ENCODE measurements around the gene GLI3.

GLI3 gene

DNA sequence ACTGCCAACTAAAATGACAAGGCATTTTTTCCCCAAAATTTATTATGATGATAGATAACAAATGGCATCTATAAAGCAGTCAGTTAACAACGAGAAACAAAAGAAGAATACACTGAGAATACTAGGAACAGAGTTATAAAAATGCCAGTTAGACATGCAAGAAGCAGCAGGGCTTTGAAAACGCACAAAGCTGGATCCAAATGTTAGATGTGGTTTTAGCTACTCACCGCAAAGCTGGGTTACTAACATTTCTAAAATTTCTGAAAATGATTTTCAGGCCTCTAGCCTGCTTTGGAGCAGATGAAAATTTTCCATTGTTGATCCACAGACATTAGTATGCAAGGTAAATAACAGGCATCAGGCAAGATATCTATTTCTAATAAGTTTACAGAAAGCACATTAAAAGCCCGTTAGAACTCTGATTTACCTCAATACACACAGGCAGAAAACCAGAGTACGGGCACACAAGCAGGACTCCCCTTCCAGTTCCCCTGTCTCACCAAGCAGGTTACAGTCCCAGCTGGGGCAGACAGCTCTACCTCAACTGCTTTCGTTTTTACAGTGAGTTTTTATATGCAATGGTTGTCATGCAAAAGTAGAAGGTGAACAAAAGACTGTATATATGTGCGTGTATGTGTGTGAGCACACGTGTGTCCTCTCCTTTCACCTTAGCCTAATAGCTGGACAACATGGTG, 37.9 kb downstream of the GLI3 start:
- H3K4me3 Mint-ChIP-seq = no peak overlapping the region
- H3K27ac Mint-ChIP-seq (ENCODE audit: low read depth) = no peak overlapping the region
- H3K4me1 Mint-ChIP-seq = no peaks in the 10 kb centered on the region
- H3K27me3 Mint-ChIP-seq = no peaks in the 10 kb centered on the region
- no peak for DNase-seq (ENCODE audit: low spot score in 2 of 2)
- no peak for ATAC-seq (replicated peaks; ENCODE audit: extremely low read depth, poor library complexity, severe bottlenecking)
- peaks cover 7% of the 10 kb centered on the region for H3K9me3 Mint-ChIP-seq
- no peaks in the 10 kb centered on the region for H3K36me3 Mint-ChIP-seq (ENCODE audit: insufficient read depth)

DNA sequence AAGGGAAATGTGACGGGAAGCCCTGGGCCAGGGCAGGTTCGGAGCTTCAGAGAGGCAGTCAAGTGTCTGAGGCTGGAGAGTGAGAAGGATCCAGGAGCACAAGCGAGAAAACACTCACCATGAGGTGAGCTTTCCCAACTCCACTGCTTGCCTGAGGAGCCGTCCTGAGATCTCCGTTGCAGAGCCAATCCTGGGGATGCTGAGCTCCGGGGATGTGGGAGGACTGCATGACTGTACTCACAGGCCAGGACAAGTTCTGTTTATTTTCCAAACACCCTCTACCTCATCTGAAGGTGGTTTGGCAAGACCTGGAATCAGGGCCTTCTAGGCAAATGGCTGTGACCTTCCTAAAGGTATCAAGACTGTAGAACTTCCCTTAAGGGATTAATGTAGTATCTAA, 38.7 kb downstream of the GLI3 start:
- no peaks in the 10 kb centered on the region for H3K36me3 Mint-ChIP-seq (ENCODE audit: insufficient read depth)
- no peaks in the 10 kb centered on the region for H3K27me3 Mint-ChIP-seq
- no peak for ATAC-seq (replicated peaks; ENCODE audit: extremely low read depth, poor library complexity, severe bottlenecking)
- no peak for DNase-seq (ENCODE audit: low spot score in 2 of 2)
- H3K4me3 Mint-ChIP-seq = no peak overlapping the region
- H3K4me1 Mint-ChIP-seq = no peaks in the 10 kb centered on the region
- H3K9me3 Mint-ChIP-seq = peaks cover 2% of the 10 kb centered on the region
- H3K27ac Mint-ChIP-seq (ENCODE audit: low read depth) = no peak overlapping the region

DNA sequence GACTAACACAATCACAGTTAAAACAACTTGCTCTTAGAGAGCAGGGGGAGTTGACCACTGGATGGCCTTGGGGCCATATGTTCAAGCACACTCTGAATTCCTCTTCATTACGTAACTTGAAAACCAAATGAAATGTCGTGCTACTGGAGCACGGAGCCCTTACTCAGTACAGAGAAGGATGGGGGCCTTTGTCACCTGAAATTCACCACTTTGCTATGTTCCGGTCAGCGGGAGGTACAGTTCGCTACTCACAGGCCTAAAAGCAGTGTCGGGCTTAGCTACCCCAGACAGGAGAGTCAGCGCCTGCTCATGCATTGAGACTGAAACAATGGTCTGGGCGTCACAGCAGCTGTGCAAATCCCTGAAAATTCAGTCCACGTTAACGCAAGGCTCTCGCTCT, 39.6 kb downstream of the GLI3 start:
- Mint-ChIP-seq H3K36me3 (ENCODE audit: insufficient read depth) (no peaks in the 10 kb centered on the region), H3K27me3 (no peaks in the 10 kb centered on the region), H3K27ac (ENCODE audit: low read depth) (no peak overlapping the region), H3K4me3 (no peak overlapping the region), H3K4me1 (no peaks in the 10 kb centered on the region), H3K9me3 (no peaks in the 10 kb centered on the region)
- DNase-seq (ENCODE audit: low spot score in 2 of 2) (no peak), ATAC-seq (replicated peaks; ENCODE audit: extremely low read depth, poor library complexity, severe bottlenecking) (no peak)

DNA sequence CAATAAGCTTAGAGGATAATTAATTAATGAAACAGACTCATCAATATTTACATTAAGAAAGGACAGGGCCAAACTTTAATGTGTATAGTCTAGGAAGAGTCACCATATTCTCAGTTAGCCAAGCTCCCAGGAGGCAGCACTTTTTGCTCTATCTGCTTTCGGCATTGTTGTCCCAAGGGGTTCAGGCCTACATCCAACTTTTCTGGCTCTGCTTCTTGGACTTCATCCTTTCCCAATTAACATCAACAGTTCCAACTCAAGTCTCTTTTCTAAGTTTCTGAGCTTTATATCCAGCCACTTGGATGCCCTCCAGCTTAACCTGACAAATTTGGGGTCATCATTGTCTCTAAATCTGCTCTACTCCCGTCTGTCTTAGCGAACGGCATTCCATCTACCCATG, 42.8 kb downstream of the GLI3 start:
- no peaks in the 10 kb centered on the region for H3K27me3 Mint-ChIP-seq
- H3K4me1 Mint-ChIP-seq = no peaks in the 10 kb centered on the region
- ATAC-seq (replicated peaks; ENCODE audit: extremely low read depth, poor library complexity, severe bottlenecking) = no peak
- no peak overlapping the region for H3K4me3 Mint-ChIP-seq
- no peaks in the 10 kb centered on the region for H3K36me3 Mint-ChIP-seq (ENCODE audit: insufficient read depth)
- H3K27ac Mint-ChIP-seq (ENCODE audit: low read depth) = no peak overlapping the region
- H3K9me3 Mint-ChIP-seq = no peaks in the 10 kb centered on the region
- no peak for DNase-seq (ENCODE audit: low spot score in 2 of 2)

DNA sequence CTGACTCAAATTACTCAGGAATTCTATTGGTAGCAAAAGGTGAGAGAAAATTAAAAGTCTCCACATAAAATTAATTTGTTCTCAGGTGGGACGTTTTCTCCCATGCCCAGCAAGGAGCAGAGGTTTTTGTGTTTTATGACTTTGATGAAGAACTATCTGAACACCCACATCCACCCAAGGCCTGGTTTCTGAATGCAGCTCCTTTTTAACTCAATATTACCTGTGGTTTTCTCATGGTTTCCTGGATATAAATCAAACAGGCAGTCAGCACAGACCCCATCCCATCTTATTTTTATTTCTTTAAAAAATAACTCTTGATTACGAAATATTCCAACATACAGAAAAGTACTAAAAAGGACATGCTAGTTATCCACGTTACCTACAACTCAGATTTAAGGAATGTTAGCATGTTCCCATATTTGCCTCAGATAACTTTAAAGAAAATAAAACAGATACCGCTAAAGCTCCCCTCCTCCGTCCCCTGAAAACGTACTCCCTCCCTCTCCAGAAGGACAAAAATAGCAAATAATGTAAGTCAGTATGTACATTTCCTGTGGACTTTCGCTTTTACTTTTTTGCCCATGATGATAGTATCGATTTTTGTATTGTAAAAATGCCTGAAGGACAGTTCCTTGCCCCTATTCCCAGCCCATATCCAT, 43.4 kb downstream of the GLI3 start:
- no peak overlapping the region for H3K4me3 Mint-ChIP-seq
- H3K4me1 Mint-ChIP-seq = no peaks in the 10 kb centered on the region
- no peaks in the 10 kb centered on the region for H3K27me3 Mint-ChIP-seq
- ATAC-seq (replicated peaks; ENCODE audit: extremely low read depth, poor library complexity, severe bottlenecking) (no peak), DNase-seq (ENCODE audit: low spot score in 2 of 2) (no peak)
- no peaks in the 10 kb centered on the region for H3K36me3 Mint-ChIP-seq (ENCODE audit: insufficient read depth)
- H3K27ac Mint-ChIP-seq (ENCODE audit: low read depth) = no peak overlapping the region
- H3K9me3 Mint-ChIP-seq = no peaks in the 10 kb centered on the region

DNA sequence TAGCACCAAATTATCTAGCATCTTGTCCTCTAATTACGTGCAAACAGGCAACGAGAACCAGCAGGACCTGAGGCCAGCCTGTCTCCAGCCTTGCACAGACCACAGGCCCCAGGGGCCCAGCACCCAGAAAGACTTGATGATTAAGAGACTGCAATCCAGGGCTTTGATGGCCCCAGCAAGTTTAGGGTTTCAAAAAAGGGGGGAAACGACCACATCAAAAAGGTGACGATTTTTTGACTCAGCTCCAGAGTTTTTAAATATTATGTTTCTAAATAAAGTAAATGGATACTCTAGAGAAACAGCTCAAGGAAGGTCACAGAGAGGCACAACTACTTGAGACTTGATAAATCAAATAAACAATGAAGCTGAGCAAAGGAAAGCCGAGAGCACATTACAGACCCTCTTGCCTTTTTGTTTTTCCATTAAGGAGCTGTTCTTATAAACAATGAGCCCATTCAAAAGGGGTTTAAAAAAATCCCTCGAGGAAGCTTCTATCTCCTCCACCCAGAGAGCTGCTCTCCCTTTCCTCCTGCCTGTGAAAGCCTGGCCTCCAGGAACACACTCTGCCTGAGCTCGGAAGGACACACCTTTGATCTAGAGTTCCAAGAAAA, 44.1 kb downstream of the GLI3 start:
- H3K36me3 Mint-ChIP-seq (ENCODE audit: insufficient read depth) = no peaks in the 10 kb centered on the region
- DNase-seq (ENCODE audit: low spot score in 2 of 2) = no peak
- H3K27ac Mint-ChIP-seq (ENCODE audit: low read depth) = no peak overlapping the region
- no peaks in the 10 kb centered on the region for H3K27me3 Mint-ChIP-seq
- H3K4me3 Mint-ChIP-seq = no peak overlapping the region
- no peaks in the 10 kb centered on the region for H3K4me1 Mint-ChIP-seq
- H3K9me3 Mint-ChIP-seq = no peaks in the 10 kb centered on the region
- ATAC-seq (replicated peaks; ENCODE audit: extremely low read depth, poor library complexity, severe bottlenecking) = no peak

DNA sequence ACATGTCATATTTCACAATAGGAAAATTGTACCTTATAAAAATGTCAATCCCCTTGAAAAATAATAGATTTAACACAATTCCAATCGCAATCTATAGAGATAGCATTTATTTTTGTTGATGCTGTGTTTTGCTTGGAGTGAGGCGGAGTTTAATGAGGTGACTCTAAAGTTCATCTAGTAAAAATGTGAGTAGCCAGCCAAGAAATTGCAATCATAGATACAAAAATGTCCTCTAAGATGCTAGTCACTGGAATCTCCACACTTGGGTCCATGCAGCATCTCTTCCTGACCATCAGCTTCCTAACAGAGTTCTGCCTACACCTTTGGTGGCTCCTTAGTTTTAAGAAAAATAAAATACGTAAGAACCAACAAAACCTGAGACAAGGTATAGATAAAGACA, 44.9 kb downstream of the GLI3 start:
- Mint-ChIP-seq H3K4me1 (no peaks in the 10 kb centered on the region), H3K9me3 (no peaks in the 10 kb centered on the region), H3K36me3 (ENCODE audit: insufficient read depth) (no peaks in the 10 kb centered on the region), H3K27me3 (no peaks in the 10 kb centered on the region), H3K4me3 (no peak overlapping the region), H3K27ac (ENCODE audit: low read depth) (no peak overlapping the region)
- ATAC-seq (replicated peaks; ENCODE audit: extremely low read depth, poor library complexity, severe bottlenecking) (no peak), DNase-seq (ENCODE audit: low spot score in 2 of 2) (no peak)

GRCh38 chr7:42189535-42189934, 47.5 kb downstream of the GLI3 start:
- ATAC-seq (replicated peaks; ENCODE audit: extremely low read depth, poor library complexity, severe bottlenecking) = no peak
- H3K4me3 Mint-ChIP-seq = no peak overlapping the region
- no peak for DNase-seq (ENCODE audit: low spot score in 2 of 2)
- H3K27me3 Mint-ChIP-seq = no peaks in the 10 kb centered on the region
- H3K9me3 Mint-ChIP-seq = peaks cover 5% of the 10 kb centered on the region
- H3K27ac Mint-ChIP-seq (ENCODE audit: low read depth) = no peak overlapping the region
- no peaks in the 10 kb centered on the region for H3K36me3 Mint-ChIP-seq (ENCODE audit: insufficient read depth)
- no peaks in the 10 kb centered on the region for H3K4me1 Mint-ChIP-seq

- H3K4me1 Mint-ChIP-seq = no peaks in the 10 kb centered on the region
- H3K27me3 Mint-ChIP-seq = no peaks in the 10 kb centered on the region
- H3K27ac Mint-ChIP-seq (ENCODE audit: low read depth) = no peak overlapping the region
- H3K4me3 Mint-ChIP-seq = no peak overlapping the region
- H3K9me3 Mint-ChIP-seq = peaks cover 5% of the 10 kb centered on the region
- DNase-seq (ENCODE audit: low spot score in 2 of 2) = no peak
- H3K36me3 Mint-ChIP-seq (ENCODE audit: insufficient read depth) = peaks cover 2% of the 10 kb centered on the region
- no peak for ATAC-seq (replicated peaks; ENCODE audit: extremely low read depth, poor library complexity, severe bottlenecking)
Observed at GRCh38 chr7:42186151-42186550, 50.9 kb downstream of the GLI3 start.

- DNase-seq (ENCODE audit: low spot score in 2 of 2) = no peak
- peaks cover 5% of the 10 kb centered on the region for H3K9me3 Mint-ChIP-seq
- peaks cover 2% of the 10 kb centered on the region for H3K36me3 Mint-ChIP-seq (ENCODE audit: insufficient read depth)
- ATAC-seq (replicated peaks; ENCODE audit: extremely low read depth, poor library complexity, severe bottlenecking) = no peak
- H3K27ac Mint-ChIP-seq (ENCODE audit: low read depth) = no peak overlapping the region
- H3K27me3 Mint-ChIP-seq = no peaks in the 10 kb centered on the region
- no peaks in the 10 kb centered on the region for H3K4me1 Mint-ChIP-seq
- no peak overlapping the region for H3K4me3 Mint-ChIP-seq
Observed at GRCh38 chr7:42185726-42186125, 51.3 kb downstream of the GLI3 start.

GRCh38 chr7:42183547-42183946, 53.5 kb downstream of the GLI3 start:
- ATAC-seq (replicated peaks; ENCODE audit: extremely low read depth, poor library complexity, severe bottlenecking) (no peak), DNase-seq (ENCODE audit: low spot score in 2 of 2) (no peak)
- Mint-ChIP-seq H3K9me3 (peaks cover 15% of the 10 kb centered on the region), H3K4me3 (no peak overlapping the region), H3K4me1 (no peaks in the 10 kb centered on the region), H3K36me3 (ENCODE audit: insufficient read depth) (peaks cover 2% of the 10 kb centered on the region), H3K27ac (ENCODE audit: low read depth) (no peak overlapping the region), H3K27me3 (no peaks in the 10 kb centered on the region)

GRCh38 chr7:42181566-42181965, 55.4 kb downstream of the GLI3 start:
- Mint-ChIP-seq H3K4me3 (no peak overlapping the region), H3K36me3 (ENCODE audit: insufficient read depth) (peaks cover 2% of the 10 kb centered on the region), H3K9me3 (peaks cover 17% of the 10 kb centered on the region), H3K27me3 (no peaks in the 10 kb centered on the region), H3K27ac (ENCODE audit: low read depth) (no peak overlapping the region), H3K4me1 (no peaks in the 10 kb centered on the region)
- no peak for ATAC-seq (replicated peaks; ENCODE audit: extremely low read depth, poor library complexity, severe bottlenecking)
- no peak for DNase-seq (ENCODE audit: low spot score in 2 of 2)

- DNase-seq (ENCODE audit: low spot score in 2 of 2) (no peak), ATAC-seq (replicated peaks; ENCODE audit: extremely low read depth, poor library complexity, severe bottlenecking) (no peak)
- Mint-ChIP-seq H3K4me3 (no peak overlapping the region), H3K27me3 (no peaks in the 10 kb centered on the region), H3K4me1 (no peaks in the 10 kb centered on the region), H3K36me3 (ENCODE audit: insufficient read depth) (peaks cover 2% of the 10 kb centered on the region), H3K9me3 (peaks cover 17% of the 10 kb centered on the region), H3K27ac (ENCODE audit: low read depth) (no peak overlapping the region)
Observed at GRCh38 chr7:42180806-42181205, 56.2 kb downstream of the GLI3 start.

Measured in central memory CD8-positive, alpha-beta T cell (primary cell).